Suppressor macrophage treated with lipopolysaccharide for 1 hour (primary cell): ENCODE results near the gene LRCH1.

Experiments
- DNase-seq, 3 donors: peaks; one replicate each; pipeline ENCODE4 v3.0.0-alpha.2; 2020 to 2022

LRCH1 gene

DNA sequence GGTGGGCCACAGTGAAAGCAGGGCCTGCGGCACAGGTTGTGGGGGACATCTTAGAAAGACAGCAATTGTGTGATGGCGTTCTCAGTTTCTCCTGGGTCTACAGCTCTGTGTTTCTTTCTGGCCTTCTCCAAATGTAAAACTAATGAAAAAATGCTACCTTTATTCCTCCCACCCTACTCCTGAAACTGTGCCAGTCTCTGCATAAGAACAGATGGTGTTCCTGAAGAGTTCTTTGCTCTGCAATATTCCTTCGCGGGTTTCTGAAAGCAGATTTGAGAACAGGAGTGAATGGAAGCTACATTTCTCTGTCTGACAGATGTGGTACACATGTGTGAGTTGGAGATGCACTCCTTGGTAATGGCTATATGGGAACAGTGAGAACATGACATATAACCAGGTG, 18.0 kb upstream of the LRCH1 start:
- no peak for DNase-seq

GRCh38 chr13:46535825-46536224, 17.1 kb upstream of the LRCH1 start:
- peak; percentile 50 to 84 (median 81) for DNase-seq

GRCh38 chr13:46536341-46536740, 16.6 kb upstream of the LRCH1 start:
- no peak for DNase-seq

DNA sequence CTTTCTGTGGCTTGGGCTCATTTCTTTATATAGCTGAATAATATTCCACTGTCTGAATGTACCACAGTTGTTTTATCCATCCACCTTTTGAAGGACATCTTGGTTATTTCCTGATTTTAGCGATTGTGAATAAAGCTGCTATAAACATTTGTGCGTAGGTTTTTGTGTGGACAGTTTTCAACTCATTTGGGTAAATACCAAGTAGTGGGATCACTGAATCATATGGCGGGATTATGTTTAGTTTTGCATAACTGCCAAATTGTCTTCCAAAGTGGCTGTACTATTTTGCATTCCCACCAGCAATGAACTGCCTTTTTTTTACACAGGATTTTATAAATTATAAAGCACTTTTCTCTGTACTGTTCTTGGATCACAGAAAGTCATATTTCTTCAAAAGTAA, 13.7 kb upstream of the LRCH1 start:
- no peak for DNase-seq

DNA sequence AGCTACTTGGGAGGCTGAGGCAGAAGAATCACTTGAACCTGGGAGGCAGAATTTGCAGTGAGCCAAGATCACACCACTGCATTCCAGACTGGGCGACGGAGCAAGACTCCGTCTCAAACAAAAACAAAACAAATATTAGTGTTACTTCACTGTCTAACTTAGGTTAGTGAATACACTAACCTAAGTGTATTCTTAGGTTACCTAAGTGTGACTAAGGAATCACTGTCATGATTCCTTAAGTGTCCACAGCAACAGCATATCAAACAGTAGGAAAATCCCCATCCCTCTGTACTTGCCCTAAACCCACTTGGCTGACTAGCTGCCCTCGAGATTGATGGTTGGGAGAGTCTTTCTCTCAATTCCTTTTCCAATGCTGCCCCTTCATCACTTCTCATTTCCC, 11.8 kb upstream of the LRCH1 start:
- no peak for DNase-seq

DNA sequence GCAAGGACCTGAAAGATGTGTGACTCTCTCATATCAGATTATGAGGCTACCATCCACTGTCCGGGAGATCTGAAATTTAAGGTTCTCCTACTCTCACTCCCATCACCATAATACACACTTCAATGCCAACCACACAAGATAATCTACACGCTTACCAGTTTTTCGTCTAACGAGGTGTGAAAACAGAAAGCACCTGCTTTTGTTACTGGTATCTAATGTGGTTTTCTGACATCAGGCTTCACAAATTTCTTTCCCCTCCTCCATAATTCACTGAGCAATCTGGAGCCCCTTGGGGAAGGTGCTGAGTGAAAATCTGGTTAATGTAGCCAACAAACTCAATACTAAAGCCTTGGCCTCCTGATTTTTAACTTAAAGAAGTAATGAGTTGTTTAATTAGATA, 10.1 kb upstream of the LRCH1 start:
- no peak for DNase-seq

- DNase-seq: peak; percentile 63 to 79 (median 77)
These were observed 9.7 kb upstream of the LRCH1 start for GRCh38 chr13:46543287-46543686.

- DNase-seq: no peak
These were observed 8.8 kb upstream of the LRCH1 start for GRCh38 chr13:46544208-46544607.

DNA sequence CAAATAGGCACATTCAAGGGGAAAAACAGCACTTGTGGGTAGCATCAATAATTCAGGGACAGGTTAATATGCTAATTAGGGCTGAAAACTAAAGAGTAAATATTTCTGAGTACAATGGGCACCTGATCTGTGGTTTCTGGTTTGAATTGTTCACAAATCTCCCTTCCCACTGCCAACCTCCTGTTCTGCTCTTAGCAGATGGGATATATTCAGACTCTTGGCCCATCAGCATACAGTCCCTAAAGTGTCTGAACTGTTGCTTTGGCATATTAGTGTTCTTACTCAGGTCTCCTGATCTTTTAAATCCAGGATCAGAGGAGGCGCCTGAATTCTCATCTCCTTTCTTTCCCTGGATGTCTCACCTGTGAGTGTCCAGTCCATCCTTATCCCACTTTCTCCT, 8.2 kb upstream of the LRCH1 start:
- DNase-seq: no peak

DNA sequence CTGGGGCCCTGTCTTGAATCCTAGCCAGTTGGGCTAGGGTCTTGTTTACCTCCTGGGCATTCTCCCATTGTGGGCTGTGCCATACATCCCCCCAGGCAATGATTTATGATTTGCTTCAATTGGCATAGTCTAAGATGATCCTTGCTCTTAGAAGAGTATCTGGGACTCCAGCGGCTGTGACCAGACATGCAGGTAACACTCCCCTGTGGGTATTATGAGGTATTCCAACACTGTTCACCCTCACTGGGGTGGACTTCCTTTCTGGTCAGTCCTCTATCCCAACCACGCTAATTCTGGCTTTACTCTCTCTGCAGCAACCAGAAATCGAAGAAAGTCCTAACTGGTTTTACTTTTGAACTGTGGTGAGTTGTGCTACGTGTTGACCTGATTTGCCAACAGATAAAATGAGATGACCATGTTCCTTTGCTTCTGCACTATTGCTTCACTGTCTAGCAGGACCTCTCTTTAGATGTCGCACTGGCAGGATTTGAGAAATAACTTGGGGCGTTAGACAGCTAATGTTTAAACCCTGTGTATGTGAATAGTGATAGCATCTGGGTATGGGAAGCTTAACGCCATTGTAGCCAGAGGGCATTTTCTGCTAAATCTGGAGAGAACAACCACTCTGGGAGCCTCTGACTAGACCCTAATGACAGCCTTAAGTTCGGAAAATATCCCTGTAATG, 6.7 kb upstream of the LRCH1 start:
- DNase-seq: no peak

DNA sequence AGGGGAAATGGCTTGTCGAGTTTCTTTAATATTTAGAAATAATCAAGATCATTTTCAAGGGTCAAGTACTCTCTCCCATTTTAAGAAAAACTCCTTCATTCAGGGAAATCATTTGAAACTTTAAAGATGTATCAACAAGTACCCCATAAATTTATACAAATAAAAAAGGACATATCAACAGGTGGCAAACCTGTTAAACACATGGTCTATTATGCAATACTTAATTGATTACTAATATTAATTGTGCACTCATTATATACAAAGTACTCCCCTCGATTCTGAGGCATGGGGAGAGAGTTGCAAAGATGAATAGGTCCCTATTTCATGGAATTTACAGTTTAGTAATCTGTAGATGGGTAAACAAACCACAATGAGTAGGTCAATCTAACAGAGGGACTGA, 2.1 kb upstream of the LRCH1 start:
- DNase-seq: no peak

DNA sequence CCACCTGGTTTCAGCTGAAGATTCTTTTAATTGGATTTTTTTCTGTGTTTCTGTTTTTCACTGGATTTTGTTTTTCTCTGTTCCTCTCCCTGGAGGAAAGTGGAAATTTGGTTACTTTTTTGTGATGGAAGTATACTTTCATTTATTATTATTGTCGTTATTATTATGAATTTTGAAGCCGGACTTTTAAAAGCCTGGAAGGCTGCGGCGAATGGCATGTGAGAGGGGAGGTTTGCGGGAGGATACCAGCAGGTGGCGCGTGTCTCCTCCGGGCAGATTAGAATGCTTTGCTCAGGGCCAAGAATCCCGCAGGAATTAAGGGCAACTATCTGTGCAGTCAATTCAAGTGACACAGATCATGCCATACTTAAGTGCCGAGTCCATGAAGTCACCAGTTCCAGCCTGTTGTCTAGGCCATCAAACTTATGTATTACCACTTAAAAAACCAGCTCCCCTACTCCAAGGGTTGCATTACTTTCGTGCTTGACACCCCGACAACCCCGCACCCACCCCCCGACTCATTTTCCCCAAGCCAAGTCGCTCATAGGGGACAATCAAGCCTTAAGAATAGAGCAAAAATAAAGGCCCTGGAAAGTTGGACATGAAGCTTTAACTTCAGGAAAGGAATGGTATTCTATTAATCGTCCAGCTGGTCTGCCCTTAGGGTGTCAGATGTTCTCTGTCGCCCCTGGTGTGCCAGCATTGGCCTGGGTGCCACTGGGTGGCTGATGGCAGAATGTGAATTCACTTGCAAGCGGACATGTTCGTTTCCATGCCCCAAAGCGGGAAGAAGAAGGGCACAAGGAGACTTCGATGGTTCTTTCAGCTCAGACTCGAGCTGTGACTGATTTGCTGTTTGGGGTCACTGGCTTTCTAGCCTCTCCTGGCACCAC, 1.3 kb upstream of the LRCH1 start:
- peak; percentile 84 to 91 (median 88) for DNase-seq

DNA sequence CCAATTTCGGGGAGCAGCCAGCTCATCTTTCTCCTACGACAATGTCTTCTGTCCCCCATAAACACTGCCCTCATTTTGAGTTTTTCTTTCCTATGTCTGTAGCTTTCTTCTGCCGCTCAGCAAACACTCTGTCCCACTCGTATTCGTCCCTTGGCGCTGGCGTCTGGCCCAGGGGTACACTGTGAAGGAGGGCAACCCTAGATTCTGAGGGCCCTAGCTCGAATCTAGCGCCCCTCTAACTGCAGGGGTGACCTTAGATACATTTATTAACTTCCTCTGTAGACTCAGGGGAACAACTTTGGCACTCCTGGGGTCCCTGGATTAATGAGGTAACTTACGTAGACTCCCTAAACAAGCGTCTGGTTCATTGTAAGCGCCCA, 677 bp upstream of the LRCH1 start:
- no peak for DNase-seq

GRCh38 chr13:46553521-46553885, 533 bp downstream of the LRCH1 start:
- DNase-seq: no peak

DNA sequence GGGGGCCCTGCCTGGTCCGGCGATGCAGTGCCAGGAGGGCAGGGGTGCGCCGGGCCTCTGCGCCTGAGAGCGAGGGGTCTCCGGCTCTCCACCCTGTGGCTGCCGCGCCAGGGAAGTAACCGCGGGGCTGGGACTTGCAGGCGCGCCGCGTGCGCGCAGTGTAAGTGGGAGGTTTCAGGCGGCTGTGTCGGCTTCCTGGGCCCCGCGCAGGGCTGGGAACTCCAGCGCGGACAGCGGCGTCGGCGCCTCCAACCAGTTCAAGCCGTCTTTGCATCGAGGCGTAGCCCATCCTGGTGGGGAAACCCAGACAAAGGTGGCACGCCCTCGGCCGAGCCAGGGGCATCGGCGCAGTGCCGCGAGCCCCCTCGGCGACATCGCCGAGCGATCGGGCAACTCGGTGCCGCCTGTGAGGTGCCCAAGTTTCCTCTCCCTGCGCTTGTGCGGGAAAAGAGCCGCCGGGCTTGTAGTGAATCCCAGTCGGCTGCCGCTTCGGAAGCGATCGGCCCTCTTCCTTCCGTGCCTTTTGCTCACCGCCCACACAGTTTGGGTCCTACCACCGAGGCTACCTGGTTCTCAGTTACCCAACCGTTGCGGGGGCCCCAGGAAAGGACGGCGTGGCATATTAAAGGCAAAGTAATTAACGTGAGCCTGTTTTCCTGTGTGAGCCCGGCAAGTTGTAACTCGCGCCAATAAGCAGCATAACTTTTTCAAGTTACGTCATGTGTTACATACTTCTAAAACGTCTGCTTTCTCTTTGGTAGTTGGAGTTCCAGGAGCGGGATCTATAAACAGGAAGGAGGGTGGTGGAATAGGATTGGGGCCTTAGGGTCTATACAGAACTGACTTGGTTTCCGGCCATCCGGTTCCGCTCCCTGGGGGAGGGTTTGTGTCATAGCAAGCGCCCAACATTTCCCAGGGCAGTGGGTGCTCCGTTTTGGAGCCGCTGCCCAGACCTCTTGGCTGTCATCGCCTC, 1.2 kb downstream of the LRCH1 start:
- peak; percentile 86 to 93 (median 91) for DNase-seq

DNA sequence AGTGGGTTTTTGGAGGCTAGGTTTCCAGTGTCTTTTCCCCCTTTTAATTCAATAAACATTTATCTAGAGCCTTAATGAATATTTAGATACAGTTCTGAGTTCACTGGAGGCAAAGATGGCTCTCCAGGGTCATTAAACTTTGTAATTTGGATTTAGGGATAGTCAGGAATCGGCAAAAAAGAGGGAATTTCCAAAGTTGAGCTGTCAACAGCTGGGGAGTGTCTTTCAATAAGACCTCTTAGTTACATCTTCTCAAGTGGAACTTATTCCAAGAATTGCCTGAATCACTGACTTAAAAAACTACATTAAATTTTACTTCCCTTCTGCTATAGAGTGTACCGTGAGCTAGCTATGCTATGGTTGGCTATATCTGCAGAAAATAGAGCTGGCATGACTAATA, 2.0 kb downstream of the LRCH1 start:
- peak; percentile 62 to 89 (median 79) for DNase-seq

- no peak for DNase-seq
These were observed 2.9 kb downstream of the LRCH1 start for GRCh38 chr13:46555722-46556417.

GRCh38 chr13:46556418-46556779, 3.4 kb downstream of the LRCH1 start:
- DNase-seq: no peak

DNA sequence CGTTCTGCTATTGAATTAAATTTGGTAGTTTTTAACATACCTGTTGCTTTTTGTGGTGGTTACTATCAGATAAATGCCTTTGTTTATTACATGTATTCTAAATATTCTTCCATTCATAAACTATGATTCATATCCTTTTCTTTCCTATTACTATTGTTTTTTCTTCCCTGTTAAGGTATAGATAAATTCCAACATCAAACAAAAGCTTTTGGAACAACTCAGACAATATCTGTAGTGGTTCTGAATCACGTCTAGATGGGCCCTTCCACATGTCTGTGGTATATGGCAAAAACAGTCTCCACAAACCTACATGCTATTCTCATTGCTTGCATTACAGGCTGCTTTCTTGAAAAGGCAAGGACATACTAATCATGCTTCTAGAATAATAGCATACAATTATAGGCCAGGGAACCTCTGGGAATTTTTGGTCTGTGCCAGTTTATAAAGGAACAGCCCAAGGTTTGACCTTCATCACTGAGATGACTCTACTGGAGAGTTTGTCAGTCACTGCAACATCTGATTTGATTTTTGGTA, 6.4 kb downstream of the LRCH1 start:
- no peak for DNase-seq

GRCh38 chr13:46560778-46561177, 7.8 kb downstream of the LRCH1 start:
- no peak for DNase-seq

DNA sequence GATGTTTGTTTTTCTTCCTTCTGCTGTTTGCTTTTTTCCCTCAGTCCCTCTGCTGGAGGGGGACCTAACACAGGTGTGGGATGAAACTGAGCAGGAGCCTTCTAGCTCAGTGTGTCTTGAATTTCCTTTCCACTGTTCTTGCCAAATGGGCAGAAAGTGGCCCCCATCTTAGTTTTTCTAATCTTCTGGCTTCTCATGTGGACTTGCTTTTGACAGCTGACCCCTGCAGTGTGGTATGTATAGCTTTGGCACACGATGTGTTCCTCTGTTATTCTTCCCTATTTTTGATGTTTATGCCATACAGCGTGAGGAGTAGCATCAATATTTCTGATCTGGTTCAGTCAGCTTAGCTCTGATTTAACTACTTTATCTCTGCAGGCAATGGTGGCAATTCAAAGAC, 8.3 kb downstream of the LRCH1 start:
- DNase-seq: no peak

- DNase-seq: no peak
These were observed 8.7 kb downstream of the LRCH1 start for GRCh38 chr13:46561691-46562090.
